Caco-2 (cell line): ENCODE data around the gene ARHGEF1. TPM values are rescaled to one million over a fixed set of nuclear protein-coding genes. Genes with fewer than 3 reads are reported as not detected.

Experiments used
- BruUV-seq: library from RNA; stranded (reverse); fragments of 400-500 nt; replicated peaks from 2 replicates; lab custom pipeline; 2021; lab: Mats Ljungman, UMichigan
- CTCF ChIA-PET: fragments of 300-600 bp; sonication (Branson Sonifier 250); formaldehyde crosslinking; loops from one replicate; lab custom pipeline; 2022; ENCODE audit warnings: antibody characterized with exemption; lab: Charles Lee
- POLR2A ChIA-PET: fragments of 300-600 bp; sonication (Branson Sonifier 250); formaldehyde crosslinking; loops from one replicate; lab custom pipeline; 2022; ENCODE audit warnings: antibody characterized with exemption; lab: Charles Lee
- DNase-seq, 2 experiments: peaks; one replicate each; pipeline versions ENCODE4 v3.0.0 to v3.0.0-alpha.2; 2020 to 2022
- H3K27me3 ChIP-seq: replicated peaks from 2 replicates; pipeline ENCODE4 v1.6.0; 2011; ENCODE audit warnings: low read length; ENCODE audit not compliant: control insufficient read depth, insufficient read depth
- H3K36me3 ChIP-seq: 2 replicates; pipeline ENCODE4 v1.5.1; 2011; ENCODE audit warnings: low read length; ENCODE audit not compliant: control insufficient read depth, insufficient read depth
- H3K4me1 ChIP-seq: fragments of 250-450 bp; sonication (Bioruptor Pico); 2 replicates; pipeline ENCODE4 v1.5.1; 2020; ENCODE audit warnings: mild to moderate bottlenecking
- H3K4me3 ChIP-seq: 2 replicates; pipeline ENCODE4 v1.5.1; 2011; ENCODE audit warnings: low read depth, mild to moderate bottlenecking, control low read depth, low read length
- H3K9me3 ChIP-seq: fragments of 250-450 bp; sonication (Bioruptor Pico); 2 replicates; pipeline ENCODE4 v1.5.1; 2020; ENCODE audit warnings: mild to moderate bottlenecking, moderate library complexity
- H3K27ac Mint-ChIP-seq: one replicate; pipeline ENCODE4 v1.8.0; 2022; ENCODE audit warnings: mixed read lengths; ENCODE audit not compliant: unreplicated experiment
- H3K27me3 Mint-ChIP-seq: one replicate; pipeline ENCODE4 v1.8.0; 2022; ENCODE audit warnings: mixed read lengths; ENCODE audit not compliant: insufficient read depth, unreplicated experiment
- H3K36me3 Mint-ChIP-seq: one replicate; pipeline ENCODE4 v1.8.0; 2022; ENCODE audit warnings: mild to moderate bottlenecking, mixed read lengths; ENCODE audit not compliant: insufficient read depth, unreplicated experiment
- H3K4me1 Mint-ChIP-seq: one replicate; pipeline ENCODE4 v1.8.0; 2022; ENCODE audit warnings: low read depth, mixed read lengths; ENCODE audit not compliant: unreplicated experiment
- H3K4me3 Mint-ChIP-seq: one replicate; pipeline ENCODE4 v1.8.0; 2022; ENCODE audit warnings: mild to moderate bottlenecking, moderate library complexity, mixed read lengths; ENCODE audit not compliant: unreplicated experiment
- H3K9me3 Mint-ChIP-seq: one replicate; pipeline ENCODE4 v1.8.0; 2022; ENCODE audit warnings: mixed read lengths; ENCODE audit not compliant: unreplicated experiment
- intact Hi-C: fragments of 100-400 bp; cut with micrococcal nuclease; formaldehyde crosslinking; loops from one replicate; pipeline ENCODE4 v1.10.0; 2022; ENCODE audit not compliant: unreplicated experiment
- total RNA-seq: library from RNA; stranded (reverse); gene quantifications from 2 replicates; pipeline ENCODE4 v1.2.3, GENCODE V29; 2022
- TF ChIP-seq, protein P1 (sequence below), 2 experiments: fragments of 200-600 bp in 1 of 2; IDR thresholded peaks; 1 replicate in 1 of 2; 2 replicates in 1 of 2; pipeline versions ENCODE4 v1.5.1 to v1.8.0; 2011 to 2022; ENCODE audit warnings: antibody characterized with exemption in 1 of 2, control low read depth in 1 of 2, inconsistent platforms in 1 of 2, low read depth in 1 of 2, low read length in 1 of 2, mild to moderate bottlenecking in 1 of 2, moderate library complexity in 1 of 2; ENCODE audit not compliant: insufficient read depth in 1 of 2, severe bottlenecking in 1 of 2, unreplicated experiment in 1 of 2

ARHGEF1 gene
- total RNA-seq, 1 experiment from 2014 or later: 63.5 TPM

DNA sequence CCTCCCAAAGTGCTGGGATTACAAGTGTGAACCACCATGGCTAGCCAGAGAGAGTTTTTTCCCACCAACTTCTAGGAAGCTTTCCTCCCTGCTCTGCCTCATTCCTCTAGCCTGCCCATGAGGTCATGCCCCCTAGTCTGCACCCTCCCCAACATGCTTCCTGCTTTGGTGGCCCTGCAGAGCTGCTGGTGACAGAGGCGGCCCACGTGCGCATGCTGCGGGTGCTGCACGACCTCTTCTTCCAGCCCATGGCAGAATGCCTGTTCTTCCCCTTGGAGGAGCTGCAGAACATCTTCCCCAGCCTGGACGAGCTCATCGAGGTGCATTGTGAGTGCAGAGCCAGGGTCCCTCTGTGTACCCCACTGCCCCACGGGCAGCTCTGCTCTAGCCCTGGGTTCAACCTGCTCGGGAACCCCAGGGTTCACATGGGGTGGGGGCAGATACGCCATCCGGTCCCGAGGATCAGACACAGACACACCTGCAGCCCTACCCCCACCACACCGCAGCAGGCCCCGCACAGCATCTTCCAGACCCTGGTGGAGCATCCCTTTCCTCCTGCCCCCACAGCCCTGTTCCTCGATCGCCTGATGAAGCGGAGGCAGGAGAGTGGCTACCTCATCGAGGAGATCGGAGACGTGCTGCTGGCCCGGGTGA, 18.9 kb downstream of the ARHGEF1 start:
- H3K36me3 ChIP-seq: peaks cover 8% of the 10 kb centered on the region
- H3K9me3 Mint-ChIP-seq: no peaks in the 10 kb centered on the region
- ChIA-PET CTCF (interaction anchor here (0.6 to 1.7 kb wide), 2 partner anchors 14 to 224 kb away, joined by 3 to 6 read pairs; no protein-coding TSS in a partner anchor), POLR2A (interaction anchor here (0.6 kb wide), 1 partner anchor 42 kb away, joined by 3 read pairs; the partner anchor contains the start of gene RPS19)
- no peak overlapping the region for H3K4me3 Mint-ChIP-seq
- H3K4me1 ChIP-seq: peaks cover 26% of the 10 kb centered on the region
- TF ChIP-seq, protein P1, sequence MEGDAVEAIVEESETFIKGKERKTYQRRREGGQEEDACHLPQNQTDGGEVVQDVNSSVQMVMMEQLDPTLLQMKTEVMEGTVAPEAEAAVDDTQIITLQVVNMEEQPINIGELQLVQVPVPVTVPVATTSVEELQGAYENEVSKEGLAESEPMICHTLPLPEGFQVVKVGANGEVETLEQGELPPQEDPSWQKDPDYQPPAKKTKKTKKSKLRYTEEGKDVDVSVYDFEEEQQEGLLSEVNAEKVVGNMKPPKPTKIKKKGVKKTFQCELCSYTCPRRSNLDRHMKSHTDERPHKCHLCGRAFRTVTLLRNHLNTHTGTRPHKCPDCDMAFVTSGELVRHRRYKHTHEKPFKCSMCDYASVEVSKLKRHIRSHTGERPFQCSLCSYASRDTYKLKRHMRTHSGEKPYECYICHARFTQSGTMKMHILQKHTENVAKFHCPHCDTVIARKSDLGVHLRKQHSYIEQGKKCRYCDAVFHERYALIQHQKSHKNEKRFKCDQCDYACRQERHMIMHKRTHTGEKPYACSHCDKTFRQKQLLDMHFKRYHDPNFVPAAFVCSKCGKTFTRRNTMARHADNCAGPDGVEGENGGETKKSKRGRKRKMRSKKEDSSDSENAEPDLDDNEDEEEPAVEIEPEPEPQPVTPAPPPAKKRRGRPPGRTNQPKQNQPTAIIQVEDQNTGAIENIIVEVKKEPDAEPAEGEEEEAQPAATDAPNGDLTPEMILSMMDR (IDR thresholded peaks at IDR 0.05; ENCODE audit: insufficient read depth in 1 of 2, low read depth in 1 of 2, low read length in 1 of 2, severe bottlenecking in 1 of 2, unreplicated experiment in 1 of 2): no peak
- no peaks in the 10 kb centered on the region for H3K27me3 ChIP-seq
- no peak overlapping the region for H3K27ac Mint-ChIP-seq
- intact Hi-C loops: no loop called here
- DNase-seq: no peak
- no peaks in the 10 kb centered on the region for H3K27me3 Mint-ChIP-seq
- no peaks in the 10 kb centered on the region for H3K9me3 ChIP-seq
- BruUV-seq: no TSS peak
- peaks cover 26% of the 10 kb centered on the region for H3K4me1 Mint-ChIP-seq
- H3K4me3 ChIP-seq: no peak overlapping the region
- H3K36me3 Mint-ChIP-seq: peaks cover 39% of the 10 kb centered on the region

DNA sequence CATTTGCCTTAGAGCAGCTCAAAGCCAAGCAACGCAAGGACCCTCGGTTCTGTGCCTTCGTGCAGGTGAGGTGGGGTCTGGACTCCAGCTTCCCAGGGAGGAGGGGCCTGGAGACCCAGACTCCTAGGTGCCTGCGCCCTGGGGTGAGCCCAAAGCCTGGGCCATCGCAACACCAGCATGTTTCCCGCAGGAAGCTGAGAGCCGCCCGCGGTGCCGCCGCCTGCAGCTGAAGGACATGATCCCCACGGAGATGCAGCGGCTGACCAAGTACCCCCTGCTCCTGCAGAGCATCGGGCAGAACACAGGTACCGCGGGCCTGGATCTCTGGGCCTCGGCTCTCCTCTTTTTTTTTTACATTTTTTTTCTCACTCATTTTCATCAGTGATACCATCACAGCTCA, 19.6 kb downstream of the ARHGEF1 start:
- Histone ChIP-seq H3K4me3 (no peak overlapping the region), H3K4me1 (peaks cover 26% of the 10 kb centered on the region), H3K36me3 (peaks cover 8% of the 10 kb centered on the region), H3K27me3 (no peaks in the 10 kb centered on the region), H3K9me3 (no peaks in the 10 kb centered on the region)
- Mint-ChIP-seq H3K4me3 (no peak overlapping the region), H3K27ac (no peak overlapping the region), H3K9me3 (no peaks in the 10 kb centered on the region), H3K27me3 (no peaks in the 10 kb centered on the region), H3K36me3 (peaks cover 39% of the 10 kb centered on the region), H3K4me1 (peaks cover 28% of the 10 kb centered on the region)
- CTCF ChIA-PET: interaction anchor here (1.7 kb wide), 1 partner anchor 15 kb away, joined by 3 read pairs; no protein-coding TSS in a partner anchor
- TF ChIP-seq, protein P1 (IDR thresholded peaks at IDR 0.05; ENCODE audit: insufficient read depth in 1 of 2, low read depth in 1 of 2, low read length in 1 of 2, severe bottlenecking in 1 of 2, unreplicated experiment in 1 of 2): no peak
- intact Hi-C loops: no loop called here
- no peak for DNase-seq
- BruUV-seq: no TSS peak
- POLR2A ChIA-PET: interaction anchor here (0.6 kb wide), 1 partner anchor 42 kb away, joined by 3 read pairs; the partner anchor contains the start of gene RPS19

DNA sequence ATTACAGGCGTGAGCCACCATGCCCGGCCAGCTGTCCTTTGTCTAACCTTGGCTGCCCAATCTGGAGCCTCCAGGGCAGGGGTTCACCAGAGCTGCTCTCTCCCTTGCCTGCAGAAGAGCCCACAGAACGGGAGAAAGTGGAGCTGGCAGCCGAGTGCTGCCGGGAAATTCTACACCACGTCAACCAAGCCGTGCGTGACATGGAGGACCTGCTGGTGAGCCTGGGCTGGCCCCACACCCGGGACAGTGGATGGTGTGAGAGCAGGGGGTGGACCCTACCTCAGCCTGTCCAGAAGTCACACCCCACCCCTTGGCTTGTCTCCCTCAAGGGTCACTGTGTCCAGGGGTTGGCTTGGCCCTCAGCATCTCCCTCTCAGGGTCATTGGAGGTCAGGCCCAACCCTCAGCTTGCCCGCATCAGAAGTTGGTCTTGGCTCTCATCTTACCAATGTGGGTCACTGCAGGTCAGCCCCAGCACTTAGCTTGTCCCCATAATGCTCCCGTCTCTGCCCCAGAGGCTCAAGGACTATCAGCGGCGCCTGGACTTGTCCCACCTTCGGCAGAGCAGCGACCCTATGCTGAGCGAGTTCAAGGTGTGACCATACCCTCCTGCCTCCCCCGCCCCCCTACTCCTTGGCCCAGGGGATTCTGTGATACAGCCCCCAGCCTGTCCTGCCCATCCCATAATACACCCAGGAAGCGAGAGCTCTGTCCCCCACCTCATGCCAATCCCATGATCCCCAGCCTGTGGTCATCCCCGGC, 20.4 kb downstream of the ARHGEF1 start:
- POLR2A ChIA-PET: no interaction called here

More for the DNA sequence above, 20.4 kb downstream of the ARHGEF1 start:
- no peak for DNase-seq
- Histone ChIP-seq H3K4me1 (peaks cover 26% of the 10 kb centered on the region), H3K4me3 (no peak overlapping the region), H3K36me3 (peaks cover 8% of the 10 kb centered on the region), H3K9me3 (no peaks in the 10 kb centered on the region), H3K27me3 (no peaks in the 10 kb centered on the region)
- TF ChIP-seq, protein P1 (IDR thresholded peaks at IDR 0.05; ENCODE audit: insufficient read depth in 1 of 2, low read depth in 1 of 2, low read length in 1 of 2, severe bottlenecking in 1 of 2, unreplicated experiment in 1 of 2): no peak
- no TSS peak for BruUV-seq
- CTCF ChIA-PET: interaction anchor here (0.6 to 1.7 kb wide), 3 partner anchors 15 to 28 kb away, joined by 3 to 6 read pairs (median 3); no protein-coding TSS in a partner anchor
- Mint-ChIP-seq H3K27ac (peak overlapping the region; percentile 98), H3K9me3 (no peaks in the 10 kb centered on the region), H3K4me1 (peaks cover 28% of the 10 kb centered on the region), H3K36me3 (peaks cover 34% of the 10 kb centered on the region), H3K4me3 (no peak overlapping the region), H3K27me3 (no peaks in the 10 kb centered on the region)
- intact Hi-C loops: no loop called here
